ENCODE measurements around the gene LSR.

GRCh38 chr19:35292421-35293362, 43.9 kb downstream of the LSR start:
- TF ChIP-seq CTCF (IDR thresholded peaks at IDR 0.05) (no peak), POLR2AphosphoS5 (IDR thresholded peaks at IDR 0.05) (no peak)
